ENCODE measurements around the gene NTMT1.

Gene NTMT1

GRCh38 chr9:129650680-129651235 lies 24.8 kb downstream of the NTMT1 start:
- no peak for DNase-seq (ENCODE audit: low spot score)
- CTCF ChIA-PET: interaction anchor here (0.6 to 0.7 kb wide), 3 partner anchors 76 to 269 kb away, joined by 3 to 5 read pairs (median 4); no protein-coding TSS in a partner anchor
- H3K27ac ChIP-seq: no peak overlapping the region
- TF ChIP-seq CTCF (conservative IDR thresholded peaks at IDR 0.05; ENCODE audit: low read depth): no peak
- POLR2A ChIA-PET (ENCODE audit: low non-redundant PET): no interaction called here

- ChIA-PET CTCF (interaction anchor here (0.6 to 2.0 kb wide), 3 partner anchors 11 to 123 kb away, joined by 3 to 8 read pairs (median 4); no protein-coding TSS in a partner anchor), POLR2A (ENCODE audit: low non-redundant PET) (no interaction called here)
- no peak for TF ChIP-seq CTCF (conservative IDR thresholded peaks at IDR 0.05; ENCODE audit: low read depth)
- no peak overlapping the region for H3K27ac ChIP-seq
- no peak for DNase-seq (ENCODE audit: low spot score)
Measured at GRCh38 chr9:129653823-129654553, 28.0 kb downstream of the NTMT1 start.

GRCh38 chr9:129654554-129655040 lies 28.6 kb downstream of the NTMT1 start:
- H3K27ac ChIP-seq: no peak overlapping the region
- no peak for DNase-seq (ENCODE audit: low spot score)
- ChIA-PET CTCF (interaction anchor here (0.6 kb wide), 1 partner anchor 66 kb away, joined by 3 read pairs; no protein-coding TSS in a partner anchor), POLR2A (ENCODE audit: low non-redundant PET) (no interaction called here)
- TF ChIP-seq CTCF (conservative IDR thresholded peaks at IDR 0.05; ENCODE audit: low read depth): no peak

GRCh38 chr9:129655154-129655553 lies 29.2 kb downstream of the NTMT1 start:
- no peak for DNase-seq (ENCODE audit: low spot score)
- no peak for TF ChIP-seq CTCF (conservative IDR thresholded peaks at IDR 0.05; ENCODE audit: low read depth)
- H3K27ac ChIP-seq: no peak overlapping the region
- CTCF ChIA-PET: no interaction called here
- POLR2A ChIA-PET (ENCODE audit: low non-redundant PET): no interaction called here

GRCh38 chr9:129655696-129656095 lies 29.7 kb downstream of the NTMT1 start:
- no peak for TF ChIP-seq CTCF (conservative IDR thresholded peaks at IDR 0.05; ENCODE audit: low read depth)
- no peak overlapping the region for H3K27ac ChIP-seq
- no peak for DNase-seq (ENCODE audit: low spot score)
- ChIA-PET CTCF (interaction anchor here (0.6 to 1.3 kb wide), 3 partner anchors 13 to 414 kb away, joined by 3 to 4 read pairs (median 3); partner anchors contain the start of gene ASB6), POLR2A (ENCODE audit: low non-redundant PET) (no interaction called here)

- ChIA-PET POLR2A (ENCODE audit: low non-redundant PET) (no interaction called here), CTCF (interaction anchor here (0.6 to 1.3 kb wide), 4 partner anchors 15 to 1030 kb away, joined by 3 to 4 read pairs (median 4); partner anchors contain the start of gene ASB6)
- TF ChIP-seq CTCF (conservative IDR thresholded peaks at IDR 0.05; ENCODE audit: low read depth): no peak
- DNase-seq (ENCODE audit: low spot score): peak; percentile 77
- H3K27ac ChIP-seq: no peak overlapping the region
Measured at GRCh38 chr9:129656795-129657390, 30.9 kb downstream of the NTMT1 start.

Measured in RWPE1 (cell line).